Esophagus muscularis mucosa (tissue), 4 donors: ENCODE results near the gene SPINK2.

Experiments
- CTCF ChIP-seq, 3 experiments: fragments of 200-600 bp in 2 of 3; fragments of 450-650 bp in 1 of 3; sonication (generic) in 2 of 3; IDR thresholded peaks; one replicate each; pipeline ENCODE4 v1.5.1; 2017 to 2019; ENCODE audit warnings: antibody characterized with exemption in 3 of 3, mild to moderate bottlenecking in 2 of 3, moderate library complexity in 1 of 3
- EP300 ChIP-seq: sonication (generic); formaldehyde crosslinking; IDR thresholded peaks from one replicate; pipeline ENCODE4 v1.6.1; 2017; ENCODE audit warnings: antibody characterized with exemption
- POLR2A ChIP-seq: fragments of 450-650 bp; IDR thresholded peaks from one replicate; pipeline ENCODE4 v1.6.1; 2017; ENCODE audit warnings: antibody characterized with exemption, moderate library complexity, mild to moderate bottlenecking, low read depth
- POLR2AphosphoS5 ChIP-seq, 2 donors: sonication (generic); formaldehyde crosslinking; IDR thresholded peaks; one replicate each; pipeline ENCODE4 v1.6.1; 2017; ENCODE audit warnings: antibody characterized with exemption in 2 of 2

GRCh38 chr4:56844802-56845580 lies 23.5 kb upstream of the SPINK2 start:
- TF ChIP-seq CTCF (IDR thresholded peaks at IDR 0.05): no peak
- TF ChIP-seq POLR2AphosphoS5 (IDR thresholded peaks at IDR 0.05): no peak
- no peak for TF ChIP-seq POLR2A
- TF ChIP-seq EP300: no peak
